ENCODE results near the gene SNX10. TPM values are rescaled to one million over a fixed set of nuclear protein-coding genes. Genes with fewer than 3 reads are reported as not detected.

Gene SNX10
- total and polyA plus RNA-seq, 2 of the 4 experiments (the other 2 are of a cell fraction), result not detected

- no peaks in the 10 kb centered on the region for H3K9me1 ChIP-seq (ENCODE audit: insufficient read depth, low read length)
- H3K23ac ChIP-seq (ENCODE audit: low read depth, low read length), result no peak overlapping the region
- H2BK120ac ChIP-seq (ENCODE audit: low read depth, low read length), result no peak overlapping the region
- intact Hi-C loops (cut with micrococcal nuclease), result no loop called here
- no peak for ATAC-seq (ENCODE audit: low read depth)
- no peak overlapping the region for H2AK9ac ChIP-seq (replicated peaks; ENCODE audit: low read depth, low read length, poor library complexity)
- H3K14ac ChIP-seq (replicated peaks; ENCODE audit: low read depth, low read length), result no peak overlapping the region
- no peak overlapping the region for H3K4ac ChIP-seq (ENCODE audit: low read depth, low read length)
- H3K79me1 ChIP-seq (ENCODE audit: low read depth in 1 of 2, low read length in 2 of 2), result no peaks in the 10 kb centered on the region
- ChIA-PET CTCF (no interaction called here), POLR2A (ENCODE audit: unreplicated experiment) (no interaction called here)
- no peak overlapping the region for H2BK5ac ChIP-seq (ENCODE audit: low read depth, low read length, poor library complexity, severe bottlenecking)
- H4K20me1 ChIP-seq (ENCODE audit: insufficient read depth, low read length), result no peaks in the 10 kb centered on the region
- BruUV-seq (replicated peaks), result no TSS peak
- H2AFZ ChIP-seq (replicated peaks; ENCODE audit: low read length, poor library complexity), result no peak overlapping the region
- H2AK5ac ChIP-seq (ENCODE audit: low read depth, low read length), result no peak overlapping the region
- dilution Hi-C loops (cut with HindIII; ENCODE audit: low sequenced_read_pairs, unreplicated experiment), result no loop called here
- no peaks in the 10 kb centered on the region for H3K27me3 ChIP-seq (ENCODE audit: control insufficient read depth, insufficient read depth, low read length)
- no peak overlapping the region for H3K27ac ChIP-seq (ENCODE audit: insufficient read depth, low read length)
- H3K4me2 ChIP-seq (ENCODE audit: low read depth, low read length), result no peak overlapping the region
- no peaks in the 10 kb centered on the region; the same call in 1 of the 2 replicates for H3K9me3 ChIP-seq (ENCODE audit: control insufficient read depth, insufficient read depth, low read length)
- in situ Hi-C loops (cut with MboI; ENCODE audit: low sequenced_read_pairs), result no loop called here
- H3K18ac ChIP-seq (ENCODE audit: low read depth, low read length), result no peak overlapping the region
- H3K36me3 ChIP-seq (ENCODE audit: control insufficient read depth, insufficient read depth, low read length), result no peaks in the 10 kb centered on the region
- H2BK20ac ChIP-seq (ENCODE audit: low read depth, low read length), result no peak overlapping the region
- H3K4me1 ChIP-seq (ENCODE audit: control insufficient read depth, insufficient read depth, low read length), result no peaks in the 10 kb centered on the region
- H3K56ac ChIP-seq (ENCODE audit: extremely low read depth, insufficient read depth, low read length), result no peak overlapping the region
- no peak for DNase-seq
- whole genome bisulfite sequencing, 2 experiments (ENCODE audit: extremely low coverage in 2 of 2, insufficient read length in 1 of 2), result no CpG with 5 or more reads among the region's 6 CpGs
- H4K8ac ChIP-seq (ENCODE audit: low read depth in 2 of 2, low read length in 2 of 2), result no peak overlapping the region
- no peak overlapping the region for H4K91ac ChIP-seq (ENCODE audit: insufficient read depth, low read depth, low read length)
- H3K9ac ChIP-seq (ENCODE audit: low read depth, low read length), result no peak overlapping the region
- H4K5ac ChIP-seq (ENCODE audit: low read depth, low read length), result no peak overlapping the region
- TF ChIP-seq MAZ (IDR thresholded peaks at IDR 0.05; ENCODE audit: borderline replicate concordance, low read depth, low read length) (no peak), CEBPB (IDR thresholded peaks at IDR 0.05; ENCODE audit: low read depth, low read length) (no peak), RFX5 (IDR thresholded peaks at IDR 0.05; ENCODE audit: low read depth, low read length) (no peak), MAFK (IDR thresholded peaks at IDR 0.05; ENCODE audit: low read depth, low read length) (no peak), CTCF (conservative IDR thresholded peaks at IDR 0.05; ENCODE audit: low read depth, low read length) (no peak), RAD21 (IDR thresholded peaks at IDR 0.05; ENCODE audit: low read length) (no peak)
- H3K4me3 ChIP-seq (ENCODE audit: insufficient read depth, low read depth, low read length), result no peak overlapping the region
- H2BK15ac ChIP-seq (ENCODE audit: low read depth, low read length), result no peak overlapping the region
Measured at GRCh38 chr7:26265065-26265464, 26.6 kb upstream of the SNX10 start.

Data from IMR-90 (cell line).